Ectodermal cell (in vitro differentiated cells): ENCODE measurements around the gene GPC5.

ENCODE experiments used
- H3K27ac ChIP-seq: 2 replicates; pipeline ENCODE4 v1.7.0; 2013; ENCODE audit warnings: mild to moderate bottlenecking, low read depth, low read length; ENCODE audit not compliant: insufficient read depth, poor library complexity, severe bottlenecking
- H3K27me3 ChIP-seq: 2 replicates; pipeline ENCODE4 v1.7.0; 2013; ENCODE audit warnings: mild to moderate bottlenecking, low read length; ENCODE audit not compliant: insufficient read depth, control insufficient read depth, poor library complexity, severe bottlenecking
- H3K36me3 ChIP-seq: one replicate; pipeline ENCODE4 v1.7.0; 2013; ENCODE audit warnings: low read length; ENCODE audit not compliant: control insufficient read depth, insufficient read depth
- H3K4me1 ChIP-seq: one replicate; pipeline ENCODE4 v1.7.0; 2013; ENCODE audit warnings: low read length; ENCODE audit not compliant: control insufficient read depth, insufficient read depth
- H3K4me3 ChIP-seq: 2 replicates; pipeline ENCODE4 v1.7.0; 2013; ENCODE audit warnings: low read depth, low read length, control low read depth; ENCODE audit not compliant: insufficient read depth
- H3K9me3 ChIP-seq: 2 replicates; pipeline ENCODE4 v1.7.0; 2013; ENCODE audit warnings: mild to moderate bottlenecking, low read length, moderate library complexity; ENCODE audit not compliant: control insufficient read depth
- WGBS, 2 experiments: methylation state at CpG; one replicate each; pipeline ENCODE4 v1.1.7; 2013; ENCODE audit warnings: missing lambda C conversion rate in 2 of 2; 5-methylcytosine and 5-hydroxymethylcytosine counted together

GPC5 gene

GRCh38 chr13:92225861-92226260 lies 827.4 kb downstream of the GPC5 start:
- H3K9me3 ChIP-seq = no peaks in the 10 kb centered on the region
- H3K4me1 ChIP-seq = no peaks in the 10 kb centered on the region
- no peaks in the 10 kb centered on the region for H3K36me3 ChIP-seq
- no peaks in the 10 kb centered on the region for H3K27me3 ChIP-seq
- no peak overlapping the region for H3K4me3 ChIP-seq
- 91 to 93% methylated on average over 2 of the region's 2 CpGs for WGBS, 2 experiments
- H3K27ac ChIP-seq = no peak overlapping the region

- no peaks in the 10 kb centered on the region for H3K9me3 ChIP-seq
- no peak overlapping the region for H3K4me3 ChIP-seq
- no peak overlapping the region for H3K27ac ChIP-seq
- H3K36me3 ChIP-seq = no peaks in the 10 kb centered on the region
- WGBS, 2 experiments = 89 to 90% methylated on average over 4 to 5 of the region's 5 CpGs
- no peaks in the 10 kb centered on the region for H3K4me1 ChIP-seq
- H3K27me3 ChIP-seq = no peaks in the 10 kb centered on the region
Observed at GRCh38 chr13:92232871-92233270, 834.5 kb downstream of the GPC5 start.

- Histone ChIP-seq H3K4me3 (no peak overlapping the region), H3K36me3 (no peaks in the 10 kb centered on the region), H3K9me3 (no peaks in the 10 kb centered on the region), H3K4me1 (no peaks in the 10 kb centered on the region), H3K27me3 (no peaks in the 10 kb centered on the region), H3K27ac (no peak overlapping the region)
- WGBS, 2 experiments = 97 to 100% methylated on average over 2 of the region's 2 CpGs
Observed at GRCh38 chr13:92251671-92252210, 853.3 kb downstream of the GPC5 start.

GRCh38 chr13:92255526-92255925 lies 857.1 kb downstream of the GPC5 start:
- Histone ChIP-seq H3K27ac (no peak overlapping the region), H3K4me1 (no peaks in the 10 kb centered on the region), H3K9me3 (no peaks in the 10 kb centered on the region)

GRCh38 chr13:92256211-92256610 lies 857.8 kb downstream of the GPC5 start:
- no peaks in the 10 kb centered on the region for H3K4me1 ChIP-seq
- no peaks in the 10 kb centered on the region for H3K36me3 ChIP-seq

More at GRCh38 chr13:92255526-92255925, 857.1 kb downstream of the GPC5 start:
- Histone ChIP-seq H3K36me3 (no peaks in the 10 kb centered on the region), H3K4me3 (no peak overlapping the region), H3K27me3 (no peaks in the 10 kb centered on the region)

GRCh38 chr13:92259046-92259445 lies 860.6 kb downstream of the GPC5 start:
- no peak overlapping the region for H3K4me3 ChIP-seq
- no CpG with 5 or more reads among the region's 1 CpG for WGBS, 2 experiments
- no peaks in the 10 kb centered on the region for H3K36me3 ChIP-seq
- no peaks in the 10 kb centered on the region for H3K4me1 ChIP-seq
- H3K27ac ChIP-seq = no peak overlapping the region
- H3K27me3 ChIP-seq = no peaks in the 10 kb centered on the region
- H3K9me3 ChIP-seq = no peaks in the 10 kb centered on the region

More at GRCh38 chr13:92256211-92256610, 857.8 kb downstream of the GPC5 start:
- no CpG with 5 or more reads among the region's 4 CpGs for WGBS, 2 experiments
- no peak overlapping the region for H3K4me3 ChIP-seq
- H3K27me3 ChIP-seq = no peaks in the 10 kb centered on the region
- no peak overlapping the region for H3K27ac ChIP-seq
- no peaks in the 10 kb centered on the region for H3K9me3 ChIP-seq

GRCh38 chr13:92259523-92259922 lies 861.1 kb downstream of the GPC5 start:
- H3K4me1 ChIP-seq = no peaks in the 10 kb centered on the region
- no peaks in the 10 kb centered on the region for H3K9me3 ChIP-seq
- H3K4me3 ChIP-seq = no peak overlapping the region
- H3K27ac ChIP-seq = no peak overlapping the region
- H3K27me3 ChIP-seq = no peaks in the 10 kb centered on the region
- no peaks in the 10 kb centered on the region for H3K36me3 ChIP-seq
- WGBS, 2 experiments = 88 to 92% methylated on average over 1 of the region's 1 CpG

GRCh38 chr13:92260363-92260762 lies 861.9 kb downstream of the GPC5 start:
- Histone ChIP-seq H3K9me3 (no peaks in the 10 kb centered on the region), H3K27me3 (no peaks in the 10 kb centered on the region), H3K4me3 (no peak overlapping the region), H3K27ac (no peak overlapping the region), H3K4me1 (no peaks in the 10 kb centered on the region), H3K36me3 (no peaks in the 10 kb centered on the region)
- WGBS, 2 experiments = 87 to 89% methylated on average over 6 of the region's 6 CpGs

- H3K4me1 ChIP-seq = no peaks in the 10 kb centered on the region
- WGBS, 2 experiments = 94 to 98% methylated on average over 2 of the region's 3 CpGs
- H3K27ac ChIP-seq = no peak overlapping the region
- no peaks in the 10 kb centered on the region for H3K9me3 ChIP-seq
- H3K36me3 ChIP-seq = no peaks in the 10 kb centered on the region
- no peak overlapping the region for H3K4me3 ChIP-seq
- H3K27me3 ChIP-seq = no peaks in the 10 kb centered on the region
Observed at GRCh38 chr13:92262100-92262788, 863.8 kb downstream of the GPC5 start.

- Histone ChIP-seq H3K36me3 (no peaks in the 10 kb centered on the region), H3K4me3 (no peak overlapping the region), H3K4me1 (no peaks in the 10 kb centered on the region), H3K9me3 (no peaks in the 10 kb centered on the region), H3K27ac (no peak overlapping the region), H3K27me3 (no peaks in the 10 kb centered on the region)
- WGBS, 2 experiments = 92 to 96% methylated on average over 1 of the region's 1 CpG
Observed at GRCh38 chr13:92265408-92265807, 867.0 kb downstream of the GPC5 start.
